K562 (cell line): ENCODE results near the gene MYMX. TPM values are rescaled to one million over a fixed set of nuclear protein-coding genes. Genes with fewer than 3 reads are reported as not detected.
A peak's percentile ranks its signal among the peaks of the same experiment; 100 is the strongest.

ENCODE experiments used
- BCLAF1 ChIP-seq, 2 experiments: fragments of 450-650 bp in 1 of 2; IDR thresholded peaks; 2 replicates each; pipeline ENCODE4 v1.6.1; 2011 to 2017; ENCODE audit warnings: low read depth in 2 of 2, antibody characterized with exemption in 1 of 2, borderline replicate concordance in 1 of 2, low read length in 1 of 2, mild to moderate bottlenecking in 1 of 2, mixed read lengths in 1 of 2; ENCODE audit not compliant: control insufficient read depth in 1 of 2
- CBX8 ChIP-seq: fragments of 200-600 bp; sonication (generic); IDR thresholded peaks from 2 replicates; pipeline ENCODE4 v1.6.1; 2012; ENCODE audit warnings: borderline replicate concordance, mixed run types, low read depth, mild to moderate bottlenecking, moderate library complexity, mixed read lengths, low read length, control low read depth, inconsistent platforms; ENCODE audit not compliant: poor library complexity, severe bottlenecking; ENCODE audit errors: extremely low read depth
- CHD2 ChIP-seq: IDR thresholded peaks from 2 replicates; pipeline ENCODE4 v1.6.1; 2011; ENCODE audit warnings: low read depth, low read length
- E2F1 ChIP-seq: sonication (generic); formaldehyde crosslinking; IDR thresholded peaks from 2 replicates; pipeline ENCODE4 v1.8.1; 2023; ENCODE audit warnings: mild to moderate bottlenecking, missing genetic modification reagents, moderate library complexity
- ILK ChIP-seq: fragments of 450-650 bp; IDR thresholded peaks from 2 replicates; pipeline ENCODE4 v1.6.1; 2016; ENCODE audit warnings: missing genetic modification characterization, low read depth, mild to moderate bottlenecking, missing compliant biosample characterization, moderate library complexity, borderline replicate concordance
- NCOR1 ChIP-seq: fragments of 450-650 bp; IDR thresholded peaks from 2 replicates; pipeline ENCODE4 v1.6.1; 2016; ENCODE audit warnings: mild to moderate bottlenecking, moderate library complexity
- POLR2H ChIP-seq: IDR thresholded peaks from 2 replicates; pipeline ENCODE4 v1.6.1; 2016; ENCODE audit warnings: missing genetic modification characterization, low read depth, mild to moderate bottlenecking, control low read depth, missing compliant biosample characterization, moderate library complexity
- TCF15 ChIP-seq: fragments of 250-450 bp; sonication (Bioruptor Pico); IDR thresholded peaks from 2 replicates; pipeline ENCODE4 v1.8.0; 2022; ENCODE audit warnings: moderate library complexity, mild to moderate bottlenecking, inconsistent platforms
- U2AF2 ChIP-seq: fragments of 200-400 bp; formaldehyde crosslinking; optimal IDR thresholded peaks from 2 replicates; pipeline ENCODE3; 2017; ENCODE audit warnings: low read depth, mild to moderate bottlenecking, low read length
- ZBTB11 ChIP-seq, 3 experiments: fragments of 200-800 bp in 1 of 3; fragments of 250-450 bp in 1 of 3; fragments of 450-650 bp in 1 of 3; sonication (Bioruptor Pico) in 1 of 3; sonication (Bioruptor generic) in 1 of 3; formaldehyde crosslinking in 1 of 3; IDR thresholded peaks; 2 replicates each; pipeline versions ENCODE4 v1.6.1 to v1.8.0; 2016 to 2022; ENCODE audit warnings: mild to moderate bottlenecking in 2 of 3, missing genetic modification characterization in 2 of 3, missing compliant biosample characterization in 1 of 3, moderate library complexity in 1 of 3
- ZBTB33 ChIP-seq: sonication (generic); formaldehyde crosslinking; IDR thresholded peaks from 2 replicates; pipeline ENCODE4 v1.8.1; 2023; ENCODE audit warnings: mild to moderate bottlenecking, missing genetic modification reagents
- ZNF143 ChIP-seq: sonication (generic); formaldehyde crosslinking; IDR thresholded peaks from 2 replicates; pipeline ENCODE4 v1.9.0; 2022; ENCODE audit warnings: mild to moderate bottlenecking, missing genetic modification reagents
- ZNF217 ChIP-seq: sonication (generic); formaldehyde crosslinking; IDR thresholded peaks from 2 replicates; pipeline ENCODE4 v1.8.0; 2022; ENCODE audit warnings: mild to moderate bottlenecking, missing genetic modification reagents
- ZNF316 ChIP-seq: fragments of 450-650 bp; IDR thresholded peaks from 2 replicates; pipeline ENCODE4 v1.6.1; 2016
- ZNF384 ChIP-seq: IDR thresholded peaks from 2 replicates; pipeline ENCODE4 v1.6.1; 2012; ENCODE audit warnings: low read depth, low read length, improper control_type of control experiment
- polyA plus RNA-seq, 8 experiments: library from polyadenylated mRNA; depleted of rRNA in 4 of 8; stranded (reverse) in 5 of 8; unstranded in 3 of 8; fragments of >200 nt; fragmentation: Nextera tagmentation in 2 of 8; fragmentation: Illumina TruSeq in 1 of 8; extraction: Ambion mirVana in 2 of 8; extraction: Trizol in 1 of 8; gene quantifications; 2 replicates each; pipeline versions ENCODE4 v1.2.1 to v1.2.3, GENCODE V29; 2011 to 2014; ENCODE audit warnings: inconsistent platforms in 1 of 8, missing spikeins in 1 of 8
- total RNA-seq, 7 experiments: library from RNA; depleted of rRNA in 6 of 7; stranded (reverse); fragments of >200 nt in 6 of 7; fragmentation: Illumina TruSeq in 2 of 7; extraction: Trizol in 2 of 7; gene quantifications; 2 replicates each; pipeline versions ENCODE4 v1.2.1 to v1.2.3, GENCODE V29; 2011 to 2021; ENCODE audit warnings: low replicate concordance in 1 of 7

Gene MYMX
- total and polyA plus RNA-seq, 9 of the 15 experiments (the other 6 are each of a cell fraction or from before 2014, with no cell fraction given): 0.12 TPM; not detected in 8

- peak; percentile 72 for TF ChIP-seq E2F1 (CRISPR knock-in tag)
- peak; percentile 25; the same call in 1 of the 2 replicates for TF ChIP-seq ZBTB33
- no peak for TF ChIP-seq U2AF2
- no peak for TF ChIP-seq ZNF217 (CRISPR knock-in tag)
- no peak; the same call in 1 of the 2 replicates for TF ChIP-seq NCOR1
- peak; percentile 59; the same call in 1 of the 2 replicates for TF ChIP-seq ZNF143 (CRISPR knock-in tag)
- TF ChIP-seq ILK (tag): no peak
- TF ChIP-seq ZNF316: 0 out of 2 replicates have a peak, but pooled peaks have one; percentile 1
- TF ChIP-seq CHD2: 0 out of 2 replicates have a peak, but pooled peaks have one; percentile 40
- no peak for TF ChIP-seq TCF15
- 0 out of 2 replicates have a peak, but pooled peaks have one; percentile 10 for TF ChIP-seq POLR2H (tag)
- TF ChIP-seq ZBTB11 (CRISPR knock-in tag; IDR thresholded peaks at IDR 0.05): no peak
- TF ChIP-seq ZNF384: no peak
- TF ChIP-seq CBX8: no peak
- peak; percentile 1 to 44; a peak in 1 of 4 replicates for TF ChIP-seq BCLAF1 (IDR thresholded peaks at IDR 0.05; ENCODE audit: borderline replicate concordance in 1 of 2, control insufficient read depth in 1 of 2, low read depth in 2 of 2, low read length in 1 of 2)
These were observed 38.5 kb downstream of the MYMX start (continued) for GRCh38 chr6:44255105-44255808.
